Adipocyte (in vitro differentiated cells): Measurements from ENCODE around the gene IFNA2.
"Not testable (repeated sequence)": the region's sequence is repeated elsewhere in the genome, so short reads cannot be mapped to it uniquely, and the experiment has no call there.

Experiments used
- DNase-seq: peaks from one replicate; pipeline ENCODE4 v3.0.0-alpha.2; 2015; ENCODE audit warnings: low read depth
- H3K27me3 ChIP-seq: replicated peaks from 2 replicates; pipeline ENCODE4 v1.7.0; 2013; ENCODE audit warnings: mild to moderate bottlenecking, low read length, moderate library complexity; ENCODE audit not compliant: control insufficient read depth, insufficient read depth
- H3K36me3 ChIP-seq: 2 replicates; pipeline ENCODE4 v1.7.0; 2013; ENCODE audit warnings: low read length, mild to moderate bottlenecking, moderate library complexity; ENCODE audit not compliant: control insufficient read depth, insufficient read depth, severe bottlenecking
- H3K4me1 ChIP-seq: 2 replicates; pipeline ENCODE4 v1.7.0; 2013; ENCODE audit warnings: mild to moderate bottlenecking, low read length, moderate library complexity; ENCODE audit not compliant: control insufficient read depth, insufficient read depth
- H3K4me3 ChIP-seq: 2 replicates; pipeline ENCODE4 v1.7.0; 2013; ENCODE audit warnings: mild to moderate bottlenecking, low read length, moderate library complexity
- H3K9ac ChIP-seq: 2 replicates; pipeline ENCODE4 v1.7.0; 2013; ENCODE audit warnings: mild to moderate bottlenecking, low read length, moderate library complexity
- H3K9me3 ChIP-seq: 2 replicates; pipeline ENCODE4 v1.7.0; 2013; ENCODE audit warnings: mild to moderate bottlenecking, low read length, moderate library complexity; ENCODE audit not compliant: control insufficient read depth

Gene IFNA2

GRCh38 chr9:21385131-21385670, at the start of gene IFNA2:
TSS of gene IFNA2 (minus strand) at chr9:21385398. CDS start at chr9:21385329, 69 bp downstream.
- Histone ChIP-seq H3K4me3 (no peak within 1 kb of the TSS), H3K27me3 (peaks cover 5% of the 10 kb centered on the region), H3K36me3 (no peaks in the 10 kb centered on the region), H3K9ac (no peak within 1 kb of the TSS), H3K4me1 (no peaks in the 10 kb centered on the region), H3K9me3 (no peaks in the 10 kb centered on the region)
- DNase-seq: no peak

GRCh38 chr9:21435015-21435383, 49.8 kb upstream of the IFNA2 start:
- not testable (repeated sequence) for H3K4me1 ChIP-seq, H3K4me3 ChIP-seq, DNase-seq, H3K27me3 ChIP-seq, H3K36me3 ChIP-seq, H3K9me3 ChIP-seq, H3K9ac ChIP-seq

- no peaks in the 10 kb centered on the region for H3K36me3 ChIP-seq
- DNase-seq: peak; percentile 83
- H3K4me3 ChIP-seq: no peak overlapping the region
- H3K9me3 ChIP-seq: no peaks in the 10 kb centered on the region
- H3K27me3 ChIP-seq: no peaks in the 10 kb centered on the region
- H3K9ac ChIP-seq: no peak overlapping the region
- no peaks in the 10 kb centered on the region for H3K4me1 ChIP-seq
Observed at GRCh38 chr9:21434202-21435014, 49.2 kb upstream of the IFNA2 start.

- no peak overlapping the region for H3K4me3 ChIP-seq
- no peak for DNase-seq
- no peaks in the 10 kb centered on the region for H3K27me3 ChIP-seq
Observed at GRCh38 chr9:21432672-21433425, 47.7 kb upstream of the IFNA2 start.

GRCh38 chr9:21429191-21429590, 44.0 kb upstream of the IFNA2 start:
- Histone ChIP-seq H3K4me1 (no peaks in the 10 kb centered on the region), H3K9ac (no peak overlapping the region), H3K27me3 (no peaks in the 10 kb centered on the region), H3K9me3 (no peaks in the 10 kb centered on the region), H3K36me3 (no peaks in the 10 kb centered on the region), H3K4me3 (no peak overlapping the region)
- no peak for DNase-seq

More at GRCh38 chr9:21432672-21433425, 47.7 kb upstream of the IFNA2 start:
- H3K9ac ChIP-seq: no peak overlapping the region
- H3K9me3 ChIP-seq: no peaks in the 10 kb centered on the region
- H3K36me3 ChIP-seq: no peaks in the 10 kb centered on the region
- H3K4me1 ChIP-seq: no peaks in the 10 kb centered on the region

- Histone ChIP-seq H3K36me3 (no peaks in the 10 kb centered on the region), H3K9me3 (no peaks in the 10 kb centered on the region), H3K27me3 (no peaks in the 10 kb centered on the region), H3K4me1 (no peaks in the 10 kb centered on the region), H3K4me3 (no peak overlapping the region), H3K9ac (no peak overlapping the region)
- no peak for DNase-seq
Observed at GRCh38 chr9:21428235-21428634, 43.0 kb upstream of the IFNA2 start.

- H3K4me1 ChIP-seq: peaks cover 35% of the 10 kb centered on the region
- H3K4me3 ChIP-seq: peak overlapping the region; percentile 27
- H3K36me3 ChIP-seq: no peaks in the 10 kb centered on the region
- no peaks in the 10 kb centered on the region for H3K27me3 ChIP-seq
- no peaks in the 10 kb centered on the region for H3K9me3 ChIP-seq
- no peak overlapping the region for H3K9ac ChIP-seq
- peak; percentile 15 for DNase-seq
Observed at GRCh38 chr9:21415493-21416267, 30.5 kb upstream of the IFNA2 start.

- Histone ChIP-seq H3K4me3 (no peak overlapping the region), H3K9ac (no peak overlapping the region), H3K9me3 (no peaks in the 10 kb centered on the region), H3K36me3 (no peaks in the 10 kb centered on the region), H3K27me3 (no peaks in the 10 kb centered on the region), H3K4me1 (peaks cover 25% of the 10 kb centered on the region)
- DNase-seq: no peak
Observed at GRCh38 chr9:21414220-21414940, 29.2 kb upstream of the IFNA2 start.

- DNase-seq: no peak
- Histone ChIP-seq H3K36me3 (no peaks in the 10 kb centered on the region), H3K9ac (no peak overlapping the region), H3K9me3 (no peaks in the 10 kb centered on the region), H3K4me1 (peaks cover 19% of the 10 kb centered on the region), H3K4me3 (no peak overlapping the region), H3K27me3 (no peaks in the 10 kb centered on the region)
Observed at GRCh38 chr9:21413624-21414023, 28.4 kb upstream of the IFNA2 start.

GRCh38 chr9:21413151-21413550, 28.0 kb upstream of the IFNA2 start:
- Histone ChIP-seq H3K36me3 (no peaks in the 10 kb centered on the region), H3K9ac (no peak overlapping the region), H3K9me3 (no peaks in the 10 kb centered on the region), H3K27me3 (no peaks in the 10 kb centered on the region), H3K4me1 (peaks cover 19% of the 10 kb centered on the region), H3K4me3 (no peak overlapping the region)
- DNase-seq: no peak
